A549 treated with DMSO at 1 μM for 4 hours (cell line): ENCODE measurements around the gene FKBP1A. TPM values are rescaled to one million over a fixed set of nuclear protein-coding genes. Genes with fewer than 3 reads are reported as not detected.

Experiments used
- total RNA-seq: library from RNA; stranded (reverse); fragments of 200-300 nt; extraction: Qiagen RNA extraction; gene quantifications from 5 replicates; pipeline ENCODE4 v1.2.3, GENCODE V29; 2022; ENCODE audit warnings: low read depth

FKBP1A gene
- 498 to 544 TPM (median 537 TPM) in 5 replicates for total RNA-seq

GRCh38 chr20:1392693-1393506, at the start of gene FKBP1A:
Gene FKBP1A, minus strand, starts transcription at chr20:1393054. Its CDS starts 56 bp downstream, at chr20:1392998.

GRCh38 chr20:1328680-1329330, 64.0 kb downstream of the FKBP1A start, which contains the start of gene SDCBP2:
Gene SDCBP2, minus strand, starts transcription at chr20:1329139. Its CDS starts 8,723 bp downstream, at chr20:1320416.

Other genes starting within 250 kb of the FKBP1A start
- 3.6 to 4.7 TPM (median 3.9 TPM) in 5 replicates for gene TMEM74B, start 208.1 kb downstream of the FKBP1A start, total RNA-seq
- 0.05 TPM in 1 of 5 replicates, not detected in the others for gene C20orf202, start 189.6 kb downstream of the FKBP1A start, total RNA-seq
- gene RAD21L1, start 167.0 kb downstream of the FKBP1A start, total RNA-seq, result 0.05 to 0.12 TPM in 2 of 5 replicates, not detected in the others
- gene SNPH, start 126.8 kb downstream of the FKBP1A start, total RNA-seq, result 3.8 to 5.6 TPM (median 4.6 TPM) in 5 replicates
- 0.79 to 1.1 TPM (median 0.99 TPM) in 5 replicates for gene SDCBP2, start 63.9 kb downstream of the FKBP1A start, total RNA-seq
- 120 to 154 TPM (median 125 TPM) in 5 replicates for gene NSFL1C, start 73.8 kb upstream of the FKBP1A start, total RNA-seq
- gene SIRPB2, start 98.4 kb upstream of the FKBP1A start, total RNA-seq, result not detected in 5 replicates
- not detected in 5 replicates for gene SIRPD, start 164.7 kb upstream of the FKBP1A start, total RNA-seq
- gene SIRPB1, start 227.0 kb upstream of the FKBP1A start, total RNA-seq, result 0.43 to 0.99 TPM (median 0.66 TPM) in 5 replicates